ENCODE data around the gene MYO1E.
"Not testable (repeated sequence)": the region's sequence is repeated elsewhere in the genome, so short reads cannot be mapped to it uniquely, and the experiment has no call there.

MYO1E gene

GRCh38 chr15:59290295-59291212, 82.1 kb downstream of the MYO1E start:
- no peak for FAIRE-seq

- FAIRE-seq, result no peak
Observed at GRCh38 chr15:59289574-59289973, 83.1 kb downstream of the MYO1E start.

- peak; percentile 88 for FAIRE-seq
Observed at GRCh38 chr15:59283717-59284391, 88.8 kb downstream of the MYO1E start.

GRCh38 chr15:59282515-59283337, 89.9 kb downstream of the MYO1E start:
- no peak for FAIRE-seq

- FAIRE-seq, result no peak
Observed at GRCh38 chr15:59281699-59282098, 91.0 kb downstream of the MYO1E start.

GRCh38 chr15:59280855-59281254, 91.8 kb downstream of the MYO1E start:
- FAIRE-seq, result no peak

GRCh38 chr15:59280292-59280691, 92.4 kb downstream of the MYO1E start:
- FAIRE-seq, result not testable (repeated sequence)

- FAIRE-seq, result no peak
Observed at GRCh38 chr15:59279023-59279422, 93.6 kb downstream of the MYO1E start.

- no peak for FAIRE-seq
Observed at GRCh38 chr15:59278120-59278519, 94.6 kb downstream of the MYO1E start.

- FAIRE-seq, result peak; percentile 18
Observed at GRCh38 chr15:59276225-59277178, 96.2 kb downstream of the MYO1E start.

- FAIRE-seq, result no peak
Observed at GRCh38 chr15:59274126-59274970, 98.3 kb downstream of the MYO1E start.

GRCh38 chr15:59273234-59273633, 99.4 kb downstream of the MYO1E start:
- no peak for FAIRE-seq

GRCh38 chr15:59271595-59272201, 101.0 kb downstream of the MYO1E start:
- no peak for FAIRE-seq

GRCh38 chr15:59268852-59269407, 103.7 kb downstream of the MYO1E start:
- FAIRE-seq, result no peak

- FAIRE-seq, result no peak
Observed at GRCh38 chr15:59268168-59268851, 104.4 kb downstream of the MYO1E start.

GRCh38 chr15:59266028-59266427, 106.6 kb downstream of the MYO1E start:
- FAIRE-seq, result no peak

GRCh38 chr15:59262316-59262715, 110.4 kb downstream of the MYO1E start:
- FAIRE-seq, result no peak

- FAIRE-seq, result no peak
Observed at GRCh38 chr15:59260090-59260489, 112.6 kb downstream of the MYO1E start.

- FAIRE-seq, result no peak
Observed at GRCh38 chr15:59259137-59259943, 113.3 kb downstream of the MYO1E start.

Measured in colon (tissue), 2 donors.